Cortex of kidney (tissue), 1 donor: ENCODE results near the gene LHFPL6.

Experiments used
- DNase-seq: peaks from one replicate; lab custom pipeline; 2025; lab: John Stamatoyannopoulos, UW

The LHFPL6 gene

DNA sequence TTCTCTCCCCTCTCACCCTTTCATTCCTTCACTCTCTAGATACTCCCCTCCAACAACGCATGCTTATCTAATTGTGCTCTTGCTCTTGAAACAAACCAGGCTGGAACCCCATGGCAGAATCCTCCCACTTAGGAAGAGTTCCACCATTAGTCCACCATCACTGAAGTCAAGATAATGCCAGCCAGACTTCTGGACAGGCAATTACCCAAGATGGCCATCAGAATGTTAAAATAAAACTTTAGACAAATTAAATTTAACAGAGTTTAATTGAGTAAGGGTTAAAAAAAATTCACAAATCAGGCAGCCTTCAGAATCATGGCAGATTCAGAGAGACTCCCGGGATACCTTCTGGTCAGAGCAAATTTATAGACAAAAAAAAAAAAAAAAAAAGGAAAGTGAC lies 221.5 kb downstream of the LHFPL6 start:
- no peak for DNase-seq

DNA sequence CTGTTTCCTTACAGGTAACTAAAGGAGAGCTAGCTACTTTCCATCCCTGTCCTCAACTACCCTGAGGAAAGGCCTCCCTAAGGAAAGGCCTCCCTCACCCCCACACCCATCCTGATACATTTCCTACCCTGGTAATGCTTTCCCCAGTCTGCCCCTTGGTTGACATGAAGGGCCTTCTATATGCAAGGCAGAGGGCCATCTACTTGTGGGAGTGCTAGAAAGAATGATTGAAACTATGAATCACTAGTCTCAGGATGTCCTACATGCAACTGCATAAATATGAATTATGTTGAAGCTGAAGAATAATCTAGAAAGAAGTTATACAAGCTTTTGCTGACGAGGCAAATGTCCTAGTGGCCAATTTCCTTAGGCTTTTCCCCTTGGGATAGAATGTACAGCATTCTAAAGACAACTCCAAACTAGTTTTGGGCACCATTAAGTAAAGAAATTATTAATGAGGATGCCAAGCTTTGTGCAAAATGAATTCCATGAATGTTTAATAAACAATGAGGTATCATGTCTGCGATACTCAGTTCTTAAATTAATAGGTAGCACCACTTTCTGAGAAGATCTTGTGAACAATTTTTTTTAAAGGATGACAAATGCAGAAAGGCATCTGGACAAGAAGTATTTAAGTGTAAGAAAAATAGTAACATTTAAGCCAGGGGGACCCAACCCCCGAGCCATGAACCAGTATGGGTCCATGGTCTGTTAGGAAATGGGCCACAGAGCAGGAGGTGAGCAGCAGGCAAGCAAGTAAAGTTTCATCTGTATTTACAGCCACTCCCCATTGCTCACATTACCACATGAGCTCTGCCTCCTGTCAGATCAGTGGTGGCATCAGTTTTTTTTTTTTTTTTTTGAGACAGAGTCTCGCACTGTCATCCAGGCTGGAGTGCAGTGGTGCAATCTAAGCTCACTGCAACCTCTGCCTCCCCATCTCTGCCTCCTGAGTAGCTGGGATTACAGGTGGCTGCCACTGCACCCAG lies 223.0 kb downstream of the LHFPL6 start:
- DNase-seq = no peak

DNA sequence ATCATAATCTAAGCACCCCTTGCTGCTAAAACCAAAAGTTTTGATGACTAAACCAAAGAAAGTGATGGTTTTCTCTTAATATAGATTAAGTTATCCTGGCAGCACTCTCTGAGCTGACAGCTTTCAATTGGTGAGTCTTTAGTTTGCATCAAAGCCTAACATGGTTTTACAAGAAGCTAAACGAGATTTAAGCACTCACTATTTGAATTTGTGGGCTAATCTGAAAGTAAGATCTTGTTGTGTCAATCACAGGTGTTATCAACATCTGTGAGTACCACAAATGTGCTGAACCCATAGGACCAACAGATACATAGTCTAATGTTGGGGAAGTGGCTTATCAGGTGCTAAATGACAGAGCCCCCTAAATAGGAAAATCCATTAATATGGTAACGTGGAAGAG lies 223.9 kb downstream of the LHFPL6 start:
- DNase-seq = no peak

DNA sequence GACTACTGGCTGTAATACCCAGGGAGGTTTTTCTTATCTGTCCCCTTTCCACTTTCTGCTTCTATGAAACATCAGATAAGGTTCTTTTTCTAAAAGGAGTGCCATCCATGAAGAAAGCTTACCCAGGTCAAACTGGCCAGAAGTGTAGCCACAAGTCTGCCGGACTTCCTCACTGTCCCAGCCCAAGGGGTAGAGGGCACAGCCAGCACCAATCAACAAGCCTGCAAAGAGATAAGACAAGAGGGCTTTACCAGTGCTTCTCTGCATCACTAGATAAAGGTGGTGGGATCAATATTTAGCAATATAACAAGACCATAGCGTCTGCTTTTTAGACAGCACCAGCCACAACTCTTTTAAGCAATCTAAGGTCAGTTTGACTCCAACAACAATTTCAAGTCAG lies 224.7 kb downstream of the LHFPL6 start:
- DNase-seq = no peak

DNA sequence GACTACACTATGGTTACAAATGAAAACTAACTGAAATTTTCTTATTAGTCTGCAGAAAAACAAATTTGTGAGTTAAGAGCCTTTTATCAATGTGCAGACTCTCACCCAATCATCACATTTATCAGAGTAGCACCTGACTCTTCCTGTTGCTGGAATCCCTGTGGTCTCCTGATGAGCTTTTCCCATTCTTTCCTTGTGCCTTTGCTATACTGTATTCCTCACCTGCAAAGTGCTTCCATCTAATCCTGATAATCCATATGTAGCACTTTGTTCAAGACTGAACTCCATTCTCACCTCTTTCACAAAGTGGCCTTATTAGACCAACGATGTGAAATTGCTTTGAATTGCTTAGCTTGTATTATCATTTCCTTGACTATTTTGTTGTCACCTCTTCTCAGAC lies 225.3 kb downstream of the LHFPL6 start:
- no peak for DNase-seq

DNA sequence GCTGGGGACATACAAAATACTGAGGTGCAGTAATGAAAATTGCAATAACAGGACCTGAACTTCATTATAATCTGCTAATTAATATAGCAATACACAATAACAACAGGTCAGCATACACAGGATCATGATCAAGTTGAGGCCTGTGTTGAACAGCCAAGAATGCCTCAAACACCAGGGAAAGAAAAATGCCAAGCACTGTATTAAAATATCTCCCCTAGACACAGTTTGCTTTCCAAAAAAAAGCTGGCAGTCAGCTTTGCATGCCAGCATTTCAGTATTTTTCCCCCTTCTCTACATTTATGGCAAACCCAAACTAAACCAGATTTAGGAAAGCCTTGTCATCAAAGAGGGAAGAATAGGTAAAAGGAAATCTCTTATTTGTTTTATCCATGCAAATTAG lies 226.9 kb downstream of the LHFPL6 start:
- DNase-seq = no peak

DNA sequence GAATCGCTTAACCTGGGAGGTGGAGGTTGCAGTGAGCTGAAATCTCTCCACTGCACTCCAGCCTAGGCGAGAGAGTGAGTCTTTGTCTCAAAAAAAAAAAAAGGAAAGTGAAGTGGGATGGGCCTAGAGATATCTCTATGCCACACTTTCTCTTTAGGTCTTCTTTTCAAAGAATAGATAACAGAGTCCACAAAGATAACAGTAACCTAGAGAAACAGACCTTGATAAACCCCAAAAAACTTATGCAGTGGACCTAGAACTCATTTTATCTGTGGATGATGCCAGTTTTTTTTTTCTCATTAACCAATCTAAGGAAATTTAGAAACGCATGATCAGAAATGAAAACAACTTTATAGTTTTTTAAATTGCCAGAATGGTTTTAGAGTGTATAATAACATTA lies 227.4 kb downstream of the LHFPL6 start:
- no peak for DNase-seq

DNA sequence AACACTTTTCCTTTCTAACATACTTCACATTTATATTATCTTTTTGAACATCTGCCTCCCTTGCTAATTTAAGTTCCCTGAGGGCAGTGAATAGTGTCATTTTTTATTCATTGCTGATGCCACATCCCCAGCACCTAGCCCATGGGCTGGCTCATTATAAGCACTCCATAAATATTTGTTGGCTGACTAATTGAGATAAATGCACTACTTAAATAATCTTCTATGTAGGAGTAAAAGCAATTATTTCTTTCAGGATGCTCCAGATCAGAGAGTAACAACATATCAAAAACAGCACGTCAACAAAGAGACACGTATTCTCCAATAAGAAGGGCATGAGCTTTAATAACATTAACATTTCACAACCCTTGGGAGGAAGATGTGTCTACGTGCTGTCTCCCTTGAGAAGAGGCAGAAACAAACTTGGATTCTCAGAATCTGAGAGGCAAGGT lies 228.2 kb downstream of the LHFPL6 start:
- no peak for DNase-seq

DNA sequence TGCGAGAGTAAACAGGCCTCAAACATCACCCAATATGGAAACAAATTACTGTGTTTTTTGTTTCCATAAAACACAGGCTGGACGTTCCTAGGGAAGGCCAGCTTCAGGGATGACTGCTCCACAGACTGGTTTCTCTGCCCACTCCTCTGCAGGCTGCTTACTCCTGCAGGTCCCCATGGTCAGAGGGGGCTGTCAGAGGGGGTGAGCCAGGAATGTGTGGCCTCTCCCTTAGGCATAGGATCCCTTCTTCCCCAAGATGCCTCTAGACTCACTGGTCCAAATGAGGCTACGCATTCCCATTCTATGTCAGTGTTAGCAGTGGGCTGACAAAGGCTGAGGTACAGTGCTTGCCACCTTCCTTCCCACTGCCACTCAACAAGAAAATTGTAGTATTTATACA lies 229.8 kb downstream of the LHFPL6 start:
- no peak for DNase-seq

DNA sequence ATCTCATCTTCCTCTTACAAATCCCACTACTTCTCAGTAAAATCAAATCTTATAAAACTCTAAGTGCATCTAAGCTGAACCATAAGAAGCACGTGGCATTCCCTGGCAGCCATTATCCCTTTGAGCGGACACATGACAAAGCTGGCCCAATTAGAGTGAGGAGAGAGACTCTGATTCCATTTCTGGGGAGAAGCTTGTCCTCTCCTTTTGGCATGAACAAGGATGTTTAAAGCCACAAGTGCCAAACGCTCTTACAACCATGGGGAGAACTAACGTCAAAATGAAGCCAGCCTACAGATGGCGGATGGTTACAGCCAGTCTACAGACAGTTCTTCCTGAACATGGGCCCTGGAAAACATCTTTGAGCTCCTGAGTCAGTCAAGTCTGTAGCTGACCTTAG lies 231.3 kb downstream of the LHFPL6 start:
- DNase-seq = no peak

DNA sequence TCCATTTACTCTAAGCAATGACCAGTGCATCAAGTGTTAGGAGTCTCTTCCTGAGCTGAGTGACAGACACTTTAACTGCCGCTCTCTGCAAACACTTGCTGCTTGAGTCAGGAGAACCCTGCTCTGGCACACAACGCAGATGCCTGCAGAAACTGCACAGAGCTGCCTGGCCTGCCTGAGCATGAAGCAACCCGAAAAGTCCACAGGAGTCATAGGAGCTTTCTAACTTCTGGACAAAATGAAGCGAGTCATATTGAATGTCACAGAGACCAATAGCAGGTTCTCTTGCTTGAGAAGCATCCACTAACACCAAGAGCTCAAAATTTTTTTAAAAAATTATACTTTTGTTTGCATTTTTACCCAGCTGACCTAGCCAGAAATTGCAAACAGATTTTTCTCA lies 232.4 kb downstream of the LHFPL6 start:
- DNase-seq = no peak

DNA sequence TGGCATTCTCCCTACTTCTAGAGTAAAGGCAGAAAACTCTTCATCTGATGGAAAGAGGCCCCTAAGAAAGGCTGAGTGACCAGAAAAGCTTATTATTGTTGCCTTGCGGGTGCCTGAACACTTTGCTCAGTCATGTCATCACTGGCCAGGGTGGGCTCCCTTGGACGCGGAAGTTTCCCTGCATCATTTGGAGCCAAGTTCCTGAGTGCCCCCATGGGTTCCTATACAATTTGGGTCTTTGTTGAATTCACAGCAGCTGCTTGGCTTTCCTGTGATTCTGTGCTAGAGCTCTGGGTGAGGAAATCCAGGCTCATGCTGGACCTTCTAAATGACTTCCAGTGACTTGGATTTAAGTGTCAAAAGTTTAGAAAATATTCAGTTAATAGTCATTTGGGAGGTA lies 232.9 kb downstream of the LHFPL6 start:
- DNase-seq = no peak

DNA sequence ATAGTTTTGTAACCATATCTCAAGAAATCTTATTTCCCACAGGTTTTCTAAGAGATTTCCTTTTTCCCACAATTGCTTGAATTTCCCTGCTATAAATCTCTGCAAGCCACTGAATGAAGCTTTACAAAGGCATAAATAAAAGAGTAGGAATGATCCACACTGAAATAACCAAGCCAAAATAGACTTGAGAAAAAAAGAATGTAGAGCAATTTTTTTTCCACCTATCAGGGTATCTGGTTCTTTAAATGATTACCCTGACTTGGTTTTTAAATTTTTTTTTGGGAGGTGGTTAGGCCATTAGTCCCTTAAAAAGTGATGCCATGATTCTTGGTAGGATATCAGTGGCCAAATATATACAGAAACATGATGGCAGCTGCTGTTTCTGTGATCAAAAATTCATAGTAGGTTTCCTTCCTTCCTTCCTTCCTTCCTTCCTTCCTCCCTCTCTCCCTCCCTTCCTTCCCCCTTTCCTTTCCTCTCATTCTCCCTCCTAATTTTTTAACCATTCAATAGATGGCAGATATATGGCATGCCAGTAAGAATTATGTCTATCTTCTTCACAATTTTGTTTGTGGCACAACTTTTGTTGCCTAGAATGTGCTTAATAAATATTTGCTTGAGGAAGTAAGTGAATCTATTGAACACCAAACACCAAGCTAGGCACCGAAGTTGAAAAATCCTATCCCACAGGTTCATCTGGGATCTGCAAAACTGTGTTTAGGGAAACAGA lies 233.7 kb downstream of the LHFPL6 start:
- no peak for DNase-seq

DNA sequence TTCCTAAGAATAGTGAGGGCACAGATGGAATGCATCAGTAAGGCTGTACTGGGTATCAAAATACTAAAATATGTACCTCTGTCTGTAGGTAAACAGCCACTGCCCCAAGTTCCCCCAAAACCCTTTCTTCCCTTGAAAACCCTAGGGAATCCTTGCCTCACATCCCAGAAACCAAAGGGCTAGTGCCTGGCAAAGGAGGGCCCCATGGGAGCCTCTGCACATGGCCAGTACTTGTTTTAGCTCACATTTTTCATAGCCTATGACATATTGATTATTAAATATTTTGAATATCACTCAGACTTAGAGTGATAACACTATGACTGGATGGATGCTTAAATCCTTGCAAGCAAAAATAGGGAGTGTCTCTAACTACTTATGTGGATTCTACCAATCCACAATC lies 237.1 kb downstream of the LHFPL6 start:
- DNase-seq = no peak

DNA sequence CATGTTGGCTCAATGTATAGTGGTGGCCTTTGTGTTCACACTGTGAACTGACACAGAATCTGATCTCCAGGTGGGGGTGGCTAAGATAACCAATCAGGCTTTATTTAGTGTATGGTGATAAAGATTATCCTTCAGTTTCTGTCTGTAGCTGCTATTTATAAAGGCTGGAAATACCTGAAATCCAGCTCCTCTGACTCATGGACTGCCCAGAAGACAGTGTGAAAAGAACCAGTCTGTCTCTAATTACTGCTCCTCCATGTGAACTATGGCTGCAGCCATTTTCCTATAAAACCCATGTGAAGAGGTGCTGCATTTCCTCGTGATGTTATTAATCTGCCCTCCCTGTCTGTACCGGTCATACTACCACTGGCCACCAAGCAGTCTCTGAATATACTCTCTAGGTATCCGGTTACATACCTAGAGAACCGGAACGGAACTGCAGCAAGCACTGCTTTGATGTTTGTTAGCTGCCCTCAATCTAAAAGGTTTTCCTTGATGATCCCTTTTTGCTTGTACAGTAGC lies 238.0 kb downstream of the LHFPL6 start:
- no peak for DNase-seq

DNA sequence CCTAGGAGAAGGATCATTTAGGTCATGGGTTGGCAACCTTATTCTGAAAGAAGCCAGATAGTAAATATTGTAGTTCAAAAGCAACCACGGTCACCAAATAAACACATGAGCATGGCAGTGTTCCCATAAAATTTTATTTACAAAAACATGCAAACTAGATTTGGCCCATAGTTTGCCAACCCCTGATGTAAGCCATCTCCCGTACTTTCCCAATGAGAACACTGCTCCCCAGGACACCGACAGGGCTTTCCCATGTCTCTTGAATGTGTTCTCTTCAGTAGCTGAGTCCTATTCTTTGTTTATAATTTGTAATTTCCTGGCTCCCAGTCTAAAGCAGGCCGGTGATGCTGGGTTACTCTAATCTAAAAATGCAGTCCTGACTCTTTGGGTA lies 239.6 kb downstream of the LHFPL6 start:
- DNase-seq = no peak

DNA sequence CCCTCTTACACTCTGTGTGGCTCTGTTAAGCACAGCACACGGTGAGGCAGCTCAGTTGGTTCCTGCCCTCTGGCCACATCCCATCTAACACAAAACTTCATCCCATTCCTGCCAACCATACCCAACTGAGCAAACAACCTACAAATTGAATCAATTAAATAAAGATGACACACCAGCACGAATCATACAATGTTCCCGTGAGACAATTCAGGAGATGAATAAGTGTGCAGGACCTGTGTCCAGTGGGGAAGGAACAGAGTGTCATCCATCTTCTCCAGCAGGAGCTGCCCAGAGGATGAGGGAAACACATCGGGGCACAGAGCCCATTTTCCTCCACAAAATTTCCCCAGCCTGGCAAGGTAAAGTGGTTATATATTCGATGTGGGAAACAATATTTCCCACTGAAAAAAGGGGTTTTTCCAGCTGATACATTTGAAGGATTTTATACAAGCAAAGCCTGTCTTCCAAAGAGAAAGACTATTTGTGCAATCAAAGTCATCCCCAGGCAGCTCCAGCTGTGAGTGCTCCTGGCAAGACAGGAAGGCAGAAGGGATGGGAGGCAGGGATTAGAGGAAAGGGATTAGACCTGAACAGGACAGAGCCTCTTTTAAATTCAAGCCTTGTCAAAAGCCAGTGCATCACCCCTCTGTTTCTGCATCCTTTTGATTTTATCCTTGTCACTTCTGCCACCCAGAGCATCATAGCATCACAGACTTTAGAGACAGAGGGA lies 240.2 kb downstream of the LHFPL6 start:
- no peak for DNase-seq

DNA sequence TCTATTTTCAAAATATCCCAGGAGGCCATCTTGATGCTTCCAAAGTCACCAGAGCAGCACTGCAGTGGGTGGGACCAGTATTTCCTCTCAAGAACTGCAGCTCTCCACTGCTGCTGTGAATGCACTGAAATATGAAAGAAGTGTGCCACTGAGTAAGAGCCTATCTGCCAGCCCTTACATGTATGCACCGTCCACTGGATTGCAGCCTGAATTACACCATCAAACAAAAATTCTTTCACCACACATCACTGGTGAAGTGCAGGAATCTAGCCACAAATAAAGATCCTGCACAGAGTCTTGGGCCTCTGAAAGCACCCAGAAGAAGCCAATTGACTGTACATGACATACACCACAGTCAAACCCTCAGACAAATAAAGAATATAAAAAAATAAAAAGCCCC lies 249.0 kb downstream of the LHFPL6 start:
- DNase-seq = no peak

DNA sequence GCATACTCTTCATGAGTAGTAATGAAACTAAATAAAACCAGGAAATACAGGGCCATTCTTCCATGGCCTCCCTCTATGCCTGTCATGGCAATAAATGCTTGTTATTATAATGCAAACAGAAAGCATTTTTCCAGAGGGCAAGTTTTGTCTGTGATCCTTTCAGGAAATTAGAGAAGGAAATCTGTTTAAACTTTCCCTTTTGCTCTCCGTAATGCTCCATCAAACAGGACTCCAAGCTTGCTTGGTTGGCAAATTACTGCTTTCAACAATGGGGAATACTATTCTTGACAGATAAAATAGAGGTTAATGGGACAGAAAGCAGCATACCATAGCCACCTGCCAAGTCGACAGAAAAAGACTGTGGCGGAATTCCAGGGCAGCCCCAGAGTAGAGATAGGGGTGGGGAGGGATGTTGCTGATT lies 252.5 kb downstream of the LHFPL6 start:
- DNase-seq = no peak

DNA sequence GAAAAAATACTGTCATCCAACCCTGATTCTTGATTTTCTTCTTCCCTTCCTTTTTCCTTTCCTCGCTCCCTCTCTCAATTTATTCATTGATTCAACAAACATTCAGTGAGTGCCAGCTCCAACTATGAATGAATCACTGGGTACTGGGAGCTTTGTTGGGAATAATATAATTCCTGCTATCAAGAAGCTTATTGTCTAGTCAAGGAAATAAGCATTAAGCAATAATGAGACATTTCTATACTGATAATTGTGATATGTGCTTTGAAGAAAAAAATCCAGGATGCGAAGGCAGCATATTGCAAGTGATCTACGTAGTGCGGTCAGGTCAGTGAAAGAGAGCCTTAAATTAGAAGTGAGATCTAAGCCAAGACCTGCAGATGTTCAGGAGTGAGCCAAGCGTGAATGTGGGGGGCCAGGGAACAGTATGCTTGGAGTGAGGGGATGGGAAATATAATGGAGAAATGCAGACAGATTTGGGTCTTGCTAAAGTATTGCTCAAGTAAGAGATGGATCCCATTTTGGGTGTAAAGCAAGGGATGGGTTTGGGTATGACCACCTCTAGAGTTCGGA lies 253.5 kb downstream of the LHFPL6 start:
- DNase-seq = no peak

DNA sequence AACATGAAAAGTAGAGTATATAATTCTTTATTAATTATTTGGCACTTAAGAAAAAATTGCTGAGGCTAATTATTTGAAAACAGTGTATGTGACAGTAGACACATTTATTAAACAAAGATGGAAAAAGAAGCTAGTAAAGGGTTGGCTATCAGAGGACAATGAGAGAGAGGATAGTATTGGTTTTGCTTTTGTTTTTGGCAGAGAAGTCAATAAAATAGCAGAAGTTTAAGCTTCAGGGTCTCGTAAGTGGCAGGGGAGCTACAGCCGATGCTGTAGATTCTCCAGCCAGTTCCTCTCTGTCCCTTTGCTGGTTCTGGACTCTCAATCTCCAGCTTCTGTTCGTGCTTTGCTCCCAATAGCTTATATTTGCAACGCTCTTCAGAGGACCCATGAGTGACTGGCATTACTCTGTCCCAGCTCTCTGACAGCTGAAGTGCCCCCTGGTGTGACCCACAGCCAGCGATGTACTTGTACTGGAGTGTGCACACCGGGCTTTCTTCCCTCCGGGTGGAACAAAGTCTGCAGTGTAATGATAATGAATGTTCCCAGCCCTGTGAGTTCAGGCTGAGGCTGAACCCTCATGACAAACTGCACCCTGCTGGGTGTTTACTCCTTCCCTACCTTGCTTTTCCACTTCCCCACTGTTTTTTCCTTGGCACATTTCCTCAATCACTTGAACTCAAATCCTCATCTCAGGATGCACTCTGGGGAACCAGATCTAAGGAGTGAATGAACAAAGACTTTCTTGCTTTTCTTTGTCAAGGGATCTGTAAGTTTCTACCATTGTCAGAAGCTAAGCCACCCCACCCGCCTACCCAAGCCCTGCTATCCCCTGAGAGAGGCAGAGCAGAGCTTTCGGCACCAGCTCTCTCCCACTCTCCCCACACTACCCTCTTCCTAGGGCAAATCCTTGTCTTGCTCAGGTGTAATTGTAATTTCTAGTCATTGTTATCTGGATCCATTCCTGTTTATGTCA lies 254.8 kb downstream of the LHFPL6 start:
- DNase-seq = no peak
